Epidermal melanocyte (primary cell): ENCODE data around the gene PARD3.

Source experiments
- DNase-seq: peaks from one replicate; pipeline ENCODE4 v3.0.0; 2011; ENCODE audit warnings: low spot score; ENCODE audit not compliant: insufficient read length

The PARD3 gene

DNA sequence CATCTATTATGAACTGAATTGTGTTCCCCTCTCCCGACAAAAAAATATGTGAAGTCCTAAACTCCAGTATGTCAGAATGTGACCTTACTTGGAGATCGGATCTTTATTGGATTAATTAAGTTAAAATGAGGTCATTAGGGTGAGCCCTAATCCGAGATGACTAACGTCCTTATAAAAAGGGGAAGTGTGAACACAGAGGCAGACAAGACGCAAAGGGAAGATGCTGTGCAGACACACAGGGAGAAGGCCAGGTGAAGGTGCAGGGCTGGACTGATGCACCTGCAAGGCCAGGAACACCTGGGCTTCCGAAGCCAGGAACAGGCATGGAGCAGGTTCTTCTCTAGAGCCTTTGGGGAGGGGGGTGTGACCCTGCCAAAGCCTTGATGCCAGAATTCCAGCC lies 187.8 kb downstream of the PARD3 start:
- DNase-seq = no peak

DNA sequence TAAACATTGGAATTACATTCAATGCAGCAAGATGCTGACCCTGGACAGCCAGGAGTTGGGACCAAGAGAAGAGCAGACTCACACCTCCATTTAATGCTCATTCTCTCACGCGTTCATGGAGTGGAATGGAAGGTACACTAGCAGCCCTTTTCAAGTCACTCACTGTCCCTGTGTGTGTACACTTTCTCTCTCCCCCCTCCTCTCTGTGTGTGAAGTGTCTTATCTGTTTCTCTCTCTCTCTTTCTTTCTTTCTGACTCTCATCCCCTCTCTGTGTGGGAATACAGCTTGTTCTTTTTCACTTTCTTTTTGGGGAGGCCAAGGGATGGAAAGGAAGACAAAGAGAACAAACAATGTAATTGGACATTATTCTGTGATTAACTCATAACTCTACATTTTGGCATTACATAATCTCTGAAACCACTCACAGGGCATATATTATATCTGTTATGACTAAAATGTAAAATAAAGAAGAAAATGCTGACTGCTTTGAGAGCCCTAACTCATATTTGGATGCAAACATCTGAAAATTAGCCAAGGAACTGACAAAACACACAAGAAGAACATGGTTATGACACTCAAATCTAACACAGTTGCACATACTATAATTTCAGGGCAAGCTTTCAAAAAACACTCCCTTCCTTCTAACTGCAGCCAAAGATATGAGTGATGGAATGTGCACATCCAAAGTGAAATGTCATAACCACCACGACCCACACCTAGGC lies 188.8 kb downstream of the PARD3 start:
- DNase-seq = no peak

DNA sequence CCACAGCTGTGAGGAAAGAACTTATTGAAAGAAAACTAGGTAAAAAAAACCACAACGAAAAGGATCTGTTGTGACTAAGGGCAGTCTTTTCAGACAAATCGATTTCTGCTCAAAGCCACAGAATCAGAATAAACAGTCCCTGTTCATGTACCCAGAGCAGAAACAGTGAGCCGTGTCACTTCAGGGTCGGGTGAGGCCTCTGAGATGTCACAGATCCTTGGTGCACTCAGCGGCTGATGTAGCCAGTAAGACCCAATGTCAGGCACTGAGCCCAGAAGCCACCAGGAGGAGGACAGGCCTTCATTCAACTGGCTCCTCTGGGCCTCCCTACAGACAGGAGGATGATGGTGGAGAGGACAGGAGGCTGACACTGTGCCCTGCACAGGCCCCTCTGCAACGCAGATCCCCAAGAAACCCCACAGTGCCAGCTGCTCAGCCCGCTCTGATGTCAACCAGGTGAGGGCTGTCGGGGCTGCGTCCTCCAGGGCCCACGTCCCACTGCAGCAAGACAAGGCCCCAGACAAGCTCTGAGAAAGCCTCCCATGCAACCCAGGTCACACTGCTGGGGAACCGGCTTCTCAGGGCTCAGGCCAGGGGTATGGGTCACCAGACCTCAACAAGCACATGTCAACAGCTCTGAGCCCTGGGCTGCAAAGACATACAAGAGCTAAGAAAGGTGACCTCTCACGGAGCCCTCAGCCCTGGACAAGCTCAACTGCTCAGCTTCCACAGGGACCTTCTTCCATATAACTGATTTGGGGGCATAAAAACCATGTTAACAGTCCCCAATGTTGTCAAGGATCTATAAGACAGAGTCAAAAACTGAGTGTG lies 190.6 kb downstream of the PARD3 start:
- DNase-seq = no peak

DNA sequence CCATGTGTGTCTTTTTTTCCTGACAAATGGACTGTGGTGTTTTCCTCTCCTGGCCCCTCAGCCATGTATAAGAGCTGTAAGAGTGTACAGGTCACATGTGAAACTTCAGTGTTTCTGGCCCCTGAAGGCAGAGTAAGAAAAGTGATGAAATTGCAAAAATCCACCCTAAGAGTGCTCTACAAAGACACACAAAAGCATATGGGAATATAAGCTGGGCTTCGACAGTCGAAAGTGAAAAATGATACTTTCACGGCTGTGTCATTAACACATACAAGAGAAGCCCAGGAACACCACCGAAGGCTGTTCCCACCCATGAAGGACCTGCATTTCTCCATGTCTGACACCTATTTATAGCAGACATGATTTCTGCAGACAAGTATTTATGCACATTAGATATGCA lies 192.2 kb downstream of the PARD3 start:
- no peak for DNase-seq

DNA sequence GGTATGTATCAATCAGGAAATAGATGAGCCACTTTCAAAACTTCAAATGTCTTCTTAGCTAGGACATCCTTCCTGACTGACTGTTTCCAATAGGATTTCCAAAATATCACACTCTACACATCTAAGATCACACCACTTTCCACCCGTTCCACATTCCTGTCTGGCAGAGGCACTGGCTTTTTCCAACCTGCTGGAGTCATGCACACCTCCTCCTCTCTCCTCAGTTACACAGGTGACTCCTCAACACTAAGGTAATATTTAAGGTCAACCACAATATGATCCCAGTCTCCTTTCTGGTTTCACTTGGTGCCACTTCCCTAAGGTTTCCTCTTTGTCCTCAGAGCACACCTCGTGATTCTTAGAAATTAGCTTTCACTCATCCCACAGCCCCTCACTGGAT lies 196.5 kb downstream of the PARD3 start:
- no peak for DNase-seq

DNA sequence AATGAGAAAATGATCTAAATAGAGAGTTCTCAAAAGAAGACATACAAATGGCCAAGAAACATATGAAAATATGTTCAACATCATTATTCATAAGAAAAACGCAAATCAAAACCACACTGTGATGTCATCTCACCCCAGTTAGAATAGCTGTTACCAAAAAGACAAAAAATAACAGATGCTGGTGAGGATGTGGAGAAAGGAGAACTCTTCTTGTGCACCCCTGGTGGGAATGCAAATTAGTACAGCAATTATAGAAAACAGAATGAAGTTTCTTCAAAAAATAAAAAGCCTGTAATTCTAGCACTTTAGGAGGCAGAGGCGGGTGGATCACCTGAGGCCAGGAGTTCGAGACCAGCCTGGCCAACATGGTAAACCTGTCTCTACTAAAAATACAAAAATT lies 199.3 kb downstream of the PARD3 start:
- DNase-seq = no peak

DNA sequence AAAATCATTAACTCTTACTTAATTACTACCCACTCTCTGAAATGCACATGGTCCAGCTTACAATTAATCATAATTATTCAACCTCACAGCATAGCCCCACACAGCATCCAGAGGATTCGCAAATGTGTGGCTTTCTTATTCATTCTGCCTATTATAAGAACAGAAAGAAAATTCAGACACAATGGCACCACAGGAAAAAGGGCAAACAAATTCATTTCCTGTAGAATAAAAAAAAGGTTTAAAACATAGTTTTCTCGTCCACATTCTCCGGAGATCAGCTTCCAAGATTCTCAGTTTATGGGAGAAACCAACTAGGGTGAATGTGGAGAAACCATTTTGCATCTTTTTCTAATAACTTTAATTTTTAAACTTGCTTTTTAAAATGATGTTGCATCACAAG lies 201.6 kb downstream of the PARD3 start:
- no peak for DNase-seq

DNA sequence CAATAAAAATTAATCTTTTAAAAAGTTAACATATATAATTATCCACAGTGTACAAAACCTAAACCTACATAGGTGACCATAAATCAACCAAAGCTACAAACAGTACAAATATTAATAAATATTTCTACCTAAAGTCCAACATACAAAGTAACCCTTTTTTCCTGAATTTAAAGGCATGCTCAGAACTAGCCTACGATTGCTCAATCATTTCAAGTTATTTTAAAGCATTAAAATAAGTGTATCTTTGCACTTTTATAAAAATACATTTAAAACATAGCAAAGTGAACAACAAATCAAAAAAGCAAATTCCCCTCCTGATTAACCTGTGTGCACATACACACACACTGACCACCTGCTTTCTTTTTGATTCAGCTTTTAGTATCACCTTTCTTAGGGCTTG lies 202.2 kb downstream of the PARD3 start:
- DNase-seq = no peak

DNA sequence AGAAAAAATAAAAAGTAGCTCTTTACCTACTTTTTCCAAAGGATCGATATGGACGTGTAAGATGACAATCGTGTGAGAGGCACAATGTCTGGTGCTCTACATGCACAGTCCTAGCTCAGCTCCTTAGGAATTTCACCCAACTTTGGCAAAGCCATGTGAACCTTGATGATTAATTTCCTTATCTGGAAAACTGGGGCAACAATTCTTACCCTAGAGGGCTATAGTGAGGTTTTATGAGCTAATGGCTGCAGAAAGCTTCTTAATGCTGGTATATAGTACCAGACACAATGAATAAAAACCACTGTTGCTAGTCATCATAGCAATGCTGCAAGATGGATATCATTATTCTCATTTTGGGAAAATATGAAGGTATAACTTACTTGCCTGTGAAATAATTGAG lies 202.7 kb downstream of the PARD3 start:
- DNase-seq = no peak

DNA sequence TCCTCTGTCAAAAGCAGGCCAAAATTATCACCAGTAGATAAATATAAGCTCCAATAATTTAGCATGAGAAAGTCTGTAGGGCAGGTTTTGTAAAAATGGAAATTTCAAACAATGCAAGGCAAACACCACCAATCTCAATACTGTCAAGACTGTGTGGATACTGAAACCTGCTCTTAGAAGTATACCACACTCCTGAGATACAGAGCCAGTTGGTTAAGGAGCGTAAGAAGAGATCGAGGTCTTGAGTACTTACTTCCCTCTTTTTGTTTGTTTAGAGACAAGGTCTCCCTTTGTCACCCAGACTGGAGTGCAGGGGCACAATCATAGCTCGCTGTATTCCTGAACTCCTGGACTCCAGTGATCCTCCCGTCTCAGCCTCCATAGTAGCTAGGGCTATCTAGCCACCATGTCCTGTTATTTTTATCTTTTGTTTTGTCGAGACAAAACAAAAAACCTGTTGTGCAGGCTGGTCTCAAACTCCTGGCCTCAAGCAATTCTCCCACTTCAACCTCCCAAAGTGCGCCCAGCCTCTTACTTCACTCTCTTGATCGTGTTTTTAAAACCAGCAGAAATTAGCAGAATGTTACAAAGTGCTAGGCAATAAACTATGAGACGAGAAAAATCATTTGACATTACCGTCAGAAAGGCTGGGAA lies 205.7 kb downstream of the PARD3 start:
- DNase-seq = no peak

DNA sequence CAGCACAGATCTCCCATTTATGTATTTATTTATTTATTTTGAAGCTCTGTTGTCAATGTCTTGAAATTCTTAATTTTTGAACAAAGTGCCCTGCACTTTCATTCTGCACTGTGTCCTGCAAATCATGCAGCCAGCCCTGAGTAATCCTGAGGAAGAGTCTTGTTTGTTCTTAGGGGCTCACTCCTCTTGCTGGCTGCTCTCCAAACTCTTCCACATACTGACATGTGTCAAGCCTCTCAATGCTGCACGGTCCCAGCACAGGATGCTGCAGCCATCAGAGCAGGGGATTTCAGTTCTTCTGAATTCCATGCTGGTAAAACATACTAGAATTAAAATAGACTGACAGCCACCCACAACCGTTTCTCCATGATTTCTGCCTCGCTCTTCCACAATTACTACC lies 207.2 kb downstream of the PARD3 start:
- DNase-seq = no peak

DNA sequence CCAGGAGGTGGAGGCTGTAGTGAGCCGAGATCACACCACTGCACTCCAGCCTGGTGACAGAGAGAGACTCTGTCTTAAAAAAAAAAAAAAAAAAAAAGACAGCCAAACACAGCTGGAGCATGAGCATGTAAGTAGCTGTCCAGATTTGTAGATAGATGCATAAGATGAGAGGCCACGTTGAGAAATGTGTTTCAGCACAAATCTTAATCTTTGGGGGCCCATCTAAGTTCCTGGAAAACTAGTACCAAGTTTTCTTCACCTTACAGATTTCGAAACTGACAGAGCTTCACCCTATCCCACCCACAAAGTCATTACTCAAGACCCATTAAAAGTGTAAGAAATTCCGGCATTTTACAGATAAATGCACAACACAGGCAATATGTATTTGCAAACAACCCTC lies 208.2 kb downstream of the PARD3 start:
- no peak for DNase-seq

DNA sequence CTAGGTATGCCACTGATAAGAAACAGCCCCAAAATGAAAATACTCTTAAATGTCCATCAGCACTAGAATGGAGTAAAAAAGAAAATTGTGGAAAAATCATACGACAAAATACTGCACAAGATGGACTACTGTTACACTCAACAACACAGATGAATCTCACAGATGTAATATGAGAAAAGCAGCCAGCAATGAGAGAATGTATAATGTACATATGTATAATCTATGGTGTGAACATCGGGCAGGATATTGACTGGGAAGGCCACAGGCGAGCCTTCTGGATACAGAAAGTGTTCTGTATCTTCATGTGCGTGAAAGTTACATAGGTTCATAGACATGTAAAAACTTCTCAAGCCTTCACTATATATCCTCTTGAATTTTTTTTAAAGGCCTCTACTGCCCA lies 212.6 kb downstream of the PARD3 start:
- DNase-seq = no peak

DNA sequence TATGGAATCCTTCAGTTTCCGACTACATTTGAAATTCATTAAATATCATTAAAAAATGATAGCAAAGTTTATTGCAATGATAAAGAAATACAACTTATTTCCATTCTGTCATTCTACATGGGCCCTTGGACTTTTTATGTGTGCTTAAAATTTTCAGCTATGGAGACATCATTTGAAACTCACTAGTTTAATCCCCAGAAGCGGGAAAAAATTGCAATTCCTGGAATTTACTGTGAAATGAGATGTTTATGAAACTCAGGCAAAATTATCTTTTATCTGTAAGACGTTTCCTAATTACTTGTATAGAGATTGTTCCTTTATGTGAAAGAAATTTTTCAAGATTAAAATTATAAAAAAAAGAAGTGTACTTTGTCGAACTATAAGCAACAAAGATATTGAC lies 213.4 kb downstream of the PARD3 start:
- DNase-seq = no peak

DNA sequence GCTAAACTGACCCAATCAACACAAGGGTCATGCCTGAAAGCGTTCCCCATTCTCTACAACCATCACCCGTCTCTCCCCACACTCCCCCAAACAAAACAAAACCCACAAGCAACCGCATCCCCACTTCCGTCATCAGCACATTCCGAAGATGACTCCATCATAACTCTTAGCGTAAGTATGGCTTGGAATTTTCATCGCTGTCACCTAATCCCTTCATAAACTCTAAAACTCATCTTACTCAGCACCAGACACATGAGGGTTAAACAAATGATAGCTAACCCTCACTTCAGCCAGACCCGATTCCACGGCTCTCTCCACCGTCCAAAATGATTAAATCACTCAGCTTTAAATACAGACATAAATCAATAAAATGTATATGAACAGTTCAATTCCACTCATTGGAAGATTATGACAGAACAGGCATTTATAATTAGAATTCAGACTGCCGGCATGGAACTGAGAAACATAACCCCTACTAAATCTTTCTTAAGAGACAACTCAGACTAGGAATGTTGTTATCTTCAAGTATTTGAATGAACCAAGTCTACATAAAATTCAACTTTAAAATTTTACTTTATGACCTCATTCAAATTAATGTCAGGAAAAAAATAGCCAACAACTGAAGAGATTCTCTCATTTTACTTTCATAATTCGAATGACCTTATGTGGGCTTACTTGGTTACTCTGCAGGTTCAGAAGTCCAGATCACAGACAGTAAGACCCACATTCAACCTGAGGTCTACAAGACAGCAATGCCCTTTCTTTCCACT lies 215.9 kb downstream of the PARD3 start:
- no peak for DNase-seq

DNA sequence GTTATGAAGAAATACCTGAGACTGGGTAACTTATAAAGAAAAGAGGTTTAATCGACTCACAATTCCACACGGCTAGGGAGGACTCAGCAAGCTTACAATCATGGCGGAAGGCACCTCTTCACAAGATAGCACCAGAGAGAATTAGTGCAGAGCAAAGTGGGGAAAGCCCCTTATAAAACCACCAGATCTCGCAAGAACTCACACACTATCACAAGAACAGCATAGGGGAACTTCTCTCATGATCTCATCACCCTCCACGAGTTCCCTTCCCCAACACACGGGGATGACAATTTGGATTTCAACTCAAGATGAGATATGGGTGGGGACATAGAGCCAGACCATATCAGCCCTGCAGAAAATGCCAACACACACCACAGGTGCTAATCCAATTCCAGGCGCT lies 218.7 kb downstream of the PARD3 start:
- no peak for DNase-seq

DNA sequence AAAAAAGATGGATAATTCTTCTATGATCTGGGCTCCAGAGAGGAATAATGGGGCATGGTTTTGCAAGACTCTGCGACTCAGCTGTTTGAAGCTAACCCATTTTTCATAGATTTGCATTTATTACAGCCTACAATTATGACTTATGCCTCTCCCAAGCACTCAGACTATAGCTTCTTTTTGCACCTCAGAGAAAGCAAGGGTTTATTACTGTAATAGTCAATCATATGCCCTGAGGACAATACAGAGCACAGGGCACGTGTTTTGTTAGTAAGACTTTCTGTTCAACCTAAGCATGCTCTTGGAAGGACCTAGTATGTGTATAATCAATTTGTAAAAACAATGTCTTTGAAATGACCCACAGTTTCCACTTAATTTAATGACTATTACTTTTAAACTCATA lies 221.2 kb downstream of the PARD3 start:
- DNase-seq = no peak

DNA sequence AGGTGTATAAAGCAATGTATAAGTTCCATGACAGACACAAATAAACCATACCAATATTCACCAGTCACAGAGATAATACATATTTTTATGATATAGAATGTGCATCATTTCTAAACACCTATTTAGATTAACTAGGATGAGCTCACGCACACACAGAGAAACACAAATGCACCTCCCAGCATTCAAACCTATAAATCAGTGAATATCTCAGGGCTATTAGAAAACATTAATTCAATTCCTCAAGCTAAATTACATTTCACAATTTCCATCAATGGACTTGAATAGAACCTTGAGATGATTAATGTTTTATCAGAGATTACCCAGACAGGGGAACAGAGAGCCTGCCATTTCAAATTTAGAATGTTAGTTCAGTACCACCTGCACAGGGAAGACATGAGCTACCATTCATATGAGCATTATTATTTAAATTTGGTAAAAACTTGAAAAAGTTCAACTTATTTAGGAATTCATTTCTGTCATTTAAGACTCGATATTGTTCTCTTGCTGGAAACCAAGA lies 221.7 kb downstream of the PARD3 start:
- no peak for DNase-seq

DNA sequence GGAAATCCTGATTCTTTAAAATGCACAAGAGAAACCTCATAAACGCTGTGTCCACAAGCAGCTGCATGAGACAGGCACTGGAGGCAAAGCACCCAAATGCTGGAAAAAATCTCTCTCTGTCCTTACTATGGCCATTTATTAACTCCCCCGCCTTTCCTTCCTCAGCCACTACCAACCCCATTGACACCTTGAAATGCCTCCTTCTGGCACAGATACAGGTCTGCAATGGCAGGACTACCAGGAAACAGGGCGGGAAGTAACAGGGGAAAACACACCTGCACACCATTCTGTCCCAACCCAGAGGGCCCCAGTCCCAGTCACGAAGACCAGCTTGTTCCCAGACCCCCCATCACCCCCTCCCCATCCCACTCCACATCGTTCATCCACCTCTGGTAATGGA lies 224.3 kb downstream of the PARD3 start:
- no peak for DNase-seq

DNA sequence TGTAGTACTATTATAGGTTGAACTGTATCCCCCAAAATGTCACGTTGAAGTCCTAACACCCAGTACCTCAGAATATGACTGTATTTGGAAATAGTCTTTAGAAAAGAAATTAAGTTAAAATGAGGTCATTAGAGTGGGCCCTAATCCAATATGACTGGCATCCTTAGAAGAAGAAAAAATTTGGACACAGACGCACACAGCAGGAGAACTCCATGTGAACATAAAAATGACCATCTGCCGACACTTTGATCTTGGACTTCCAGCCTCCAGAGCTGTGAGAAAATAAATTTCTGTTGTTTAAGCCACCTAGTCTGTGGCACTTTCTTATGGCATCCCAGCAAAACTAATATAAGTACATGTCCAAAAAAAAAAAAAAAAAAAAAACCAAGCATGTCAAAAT lies 225.8 kb downstream of the PARD3 start:
- DNase-seq = no peak

DNA sequence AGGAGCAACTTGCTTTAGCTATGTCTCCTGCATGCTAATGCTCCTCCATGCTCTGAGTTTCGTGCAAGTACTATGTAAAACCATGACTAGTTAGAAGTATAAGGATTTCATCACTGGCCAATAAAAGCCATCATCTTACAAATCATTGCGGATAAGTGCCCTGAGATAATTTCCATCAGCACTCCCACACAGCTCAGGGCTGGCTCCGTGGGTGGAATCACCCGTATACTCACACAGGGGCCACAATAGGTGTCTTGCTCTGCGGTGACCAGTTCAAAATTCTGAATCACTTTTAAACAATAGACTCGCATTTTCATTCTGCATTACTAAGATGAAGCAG lies 227.4 kb downstream of the PARD3 start:
- no peak for DNase-seq
